IMR-90 (cell line): ENCODE data around the gene TMED6. TPM values are rescaled to one million over a fixed set of nuclear protein-coding genes. Genes with fewer than 3 reads are reported as not detected.

Experiments
- ATAC-seq: fragments of 200-7000 bp; cut with Tn5 transposase; 2 replicates; pipeline ENCODE4 v1.9.1; 2020; ENCODE audit warnings: low read depth, mild to moderate bottlenecking, moderate library complexity
- BruUV-seq: library from RNA; stranded (reverse); fragments of 400-500 nt; replicated peaks from 2 replicates; lab custom pipeline; 2021; lab: Mats Ljungman, UMichigan
- CTCF ChIA-PET: fragments of 300-600 bp; formaldehyde crosslinking; extraction: SDS; loops from one replicate; lab custom pipeline; 2021; ENCODE audit warnings: antibody characterized with exemption; lab: Yijun Ruan, JAX
- POLR2A ChIA-PET: fragments of 300-600 bp; sonication (Branson Sonifier 250); formaldehyde crosslinking; loops from one replicate; lab custom pipeline; 2022; ENCODE audit warnings: antibody characterized with exemption; ENCODE audit not compliant: unreplicated experiment; lab: Charles Lee
- DNase-seq: peaks from one replicate; pipeline ENCODE4 v3.0.0; 2013
- H2AFZ ChIP-seq: replicated peaks from 2 replicates; pipeline ENCODE3; 2013; ENCODE audit warnings: low read length, mild to moderate bottlenecking; ENCODE audit not compliant: poor library complexity
- H2AK5ac ChIP-seq: 2 replicates; pipeline ENCODE4 v1.6.1; 2013; ENCODE audit warnings: low read depth, low read length, inconsistent platforms
- H2AK9ac ChIP-seq: replicated peaks from 2 replicates; pipeline ENCODE3; 2013; ENCODE audit warnings: mild to moderate bottlenecking, low read depth, low read length, moderate library complexity; ENCODE audit not compliant: poor library complexity
- H2BK120ac ChIP-seq: 2 replicates; pipeline ENCODE4 v1.6.1; 2013; ENCODE audit warnings: low read depth, low read length, inconsistent platforms
- H2BK15ac ChIP-seq: 3 replicates; pipeline ENCODE4 v1.6.1; 2013; ENCODE audit warnings: low read depth, low read length, inconsistent platforms
- H2BK20ac ChIP-seq: 2 replicates; pipeline ENCODE4 v1.6.1; 2013; ENCODE audit warnings: low read depth, mild to moderate bottlenecking, inconsistent platforms, low read length, moderate library complexity
- H2BK5ac ChIP-seq: 2 replicates; pipeline ENCODE4 v1.6.1; 2013; ENCODE audit warnings: mild to moderate bottlenecking, low read depth, low read length, inconsistent platforms; ENCODE audit not compliant: poor library complexity, severe bottlenecking
- H3K14ac ChIP-seq: replicated peaks from 2 replicates; pipeline ENCODE4 v1.6.1; 2013; ENCODE audit warnings: low read depth, low read length, inconsistent platforms
- H3K18ac ChIP-seq: 2 replicates; pipeline ENCODE4 v1.6.1; 2013; ENCODE audit warnings: low read depth, low read length, control low read depth
- H3K23ac ChIP-seq: 2 replicates; pipeline ENCODE4 v1.6.1; 2013; ENCODE audit warnings: low read depth, low read length, inconsistent platforms
- H3K27ac ChIP-seq: 2 replicates; pipeline ENCODE4 v1.5.1; 2013; ENCODE audit warnings: mild to moderate bottlenecking, control low read depth, low read length; ENCODE audit not compliant: insufficient read depth
- H3K27me3 ChIP-seq: 2 replicates; pipeline ENCODE4 v1.6.1; 2013; ENCODE audit warnings: low read length; ENCODE audit not compliant: control insufficient read depth, insufficient read depth
- H3K36me3 ChIP-seq: 2 replicates; pipeline ENCODE4 v1.6.1; 2013; ENCODE audit warnings: low read length, mixed read lengths; ENCODE audit not compliant: control insufficient read depth, insufficient read depth
- H3K4ac ChIP-seq: 2 replicates; pipeline ENCODE4 v1.6.1; 2013; ENCODE audit warnings: low read depth, low read length, inconsistent platforms
- H3K4me1 ChIP-seq: 2 replicates; pipeline ENCODE4 v1.6.1; 2013; ENCODE audit warnings: low read length, mixed read lengths; ENCODE audit not compliant: control insufficient read depth, insufficient read depth
- H3K4me2 ChIP-seq: 2 replicates; pipeline ENCODE4 v1.6.1; 2013; ENCODE audit warnings: low read depth, mild to moderate bottlenecking, control low read depth, low read length, moderate library complexity
- H3K4me3 ChIP-seq: 2 replicates; pipeline ENCODE4 v1.5.1; 2013; ENCODE audit warnings: low read depth, mild to moderate bottlenecking, control low read depth, low read length, moderate library complexity; ENCODE audit not compliant: insufficient read depth
- H3K56ac ChIP-seq: 2 replicates; pipeline ENCODE4 v1.6.1; 2013; ENCODE audit warnings: low read length, inconsistent platforms; ENCODE audit not compliant: insufficient read depth; ENCODE audit errors: extremely low read depth
- H3K79me1 ChIP-seq, 2 experiments: 2 replicates each; pipeline ENCODE4 v1.6.1; 2013; ENCODE audit warnings: low read length in 2 of 2, inconsistent platforms in 1 of 2, low read depth in 1 of 2
- H3K9ac ChIP-seq: 2 replicates; pipeline ENCODE4 v1.6.1; 2013; ENCODE audit warnings: low read depth, low read length, control low read depth
- H3K9me1 ChIP-seq: 2 replicates; pipeline ENCODE4 v1.6.1; 2013; ENCODE audit warnings: low read length, inconsistent platforms; ENCODE audit not compliant: insufficient read depth
- H3K9me3 ChIP-seq: 2 replicates; pipeline ENCODE4 v1.6.1; 2013; ENCODE audit warnings: low read length; ENCODE audit not compliant: control insufficient read depth, insufficient read depth
- H4K20me1 ChIP-seq: 2 replicates; pipeline ENCODE4 v1.6.1; 2013; ENCODE audit warnings: low read length, inconsistent platforms; ENCODE audit not compliant: insufficient read depth
- H4K5ac ChIP-seq: 2 replicates; pipeline ENCODE4 v1.6.1; 2013; ENCODE audit warnings: mild to moderate bottlenecking, low read depth, low read length, control low read depth
- H4K8ac ChIP-seq, 2 experiments: 2 replicates each; pipeline ENCODE4 v1.6.1; 2013; ENCODE audit warnings: low read depth in 2 of 2, low read length in 2 of 2, control low read depth in 1 of 2, inconsistent platforms in 1 of 2
- H4K91ac ChIP-seq: 2 replicates; pipeline ENCODE4 v1.6.1; 2013; ENCODE audit warnings: low read depth, low read length, inconsistent platforms; ENCODE audit not compliant: insufficient read depth
- BHLHE40 ChIP-seq: fragments of 150-350 bp; IDR thresholded peaks from 2 replicates; pipeline ENCODE4 v1.6.1; 2016; ENCODE audit warnings: mild to moderate bottlenecking, low read depth, low read length
- CEBPB ChIP-seq: IDR thresholded peaks from 2 replicates; pipeline ENCODE4 v1.6.1; 2012; ENCODE audit warnings: low read depth, low read length, improper control_type of control experiment
- CHD1 ChIP-seq: IDR thresholded peaks from 2 replicates; pipeline ENCODE4 v1.6.1; 2012; ENCODE audit warnings: low read depth, low read length, improper control_type of control experiment
- FOS ChIP-seq: fragments of 150-350 bp; IDR thresholded peaks from 2 replicates; pipeline ENCODE4 v1.6.1; 2016; ENCODE audit warnings: low read depth, low read length
- MAFK ChIP-seq: IDR thresholded peaks from 2 replicates; pipeline ENCODE4 v1.6.1; 2012; ENCODE audit warnings: low read depth, low read length, improper control_type of control experiment
- MAZ ChIP-seq: IDR thresholded peaks from 2 replicates; pipeline ENCODE4 v1.6.1; 2012; ENCODE audit warnings: low read depth, mild to moderate bottlenecking, low read length, improper control_type of control experiment, moderate library complexity, borderline replicate concordance
- MXI1 ChIP-seq: IDR thresholded peaks from 2 replicates; pipeline ENCODE4 v1.6.1; 2012; ENCODE audit warnings: low read depth, mild to moderate bottlenecking, low read length, moderate library complexity, borderline replicate concordance
- NFE2L2 ChIP-seq: fragments of 150-350 bp; IDR thresholded peaks from 2 replicates; pipeline ENCODE4 v1.6.1; 2016; ENCODE audit warnings: low read depth, mild to moderate bottlenecking, low read length
- POLR2A ChIP-seq: IDR thresholded peaks from 2 replicates; pipeline ENCODE4 v1.6.1; 2012; ENCODE audit warnings: mild to moderate bottlenecking, low read depth, low read length
- RAD21 ChIP-seq: IDR thresholded peaks from 2 replicates; pipeline ENCODE4 v1.6.1; 2012; ENCODE audit warnings: low read length, improper control_type of control experiment
- RCOR1 ChIP-seq: IDR thresholded peaks from 2 replicates; pipeline ENCODE4 v1.6.1; 2012; ENCODE audit warnings: mild to moderate bottlenecking, low read length, improper control_type of control experiment; ENCODE audit not compliant: insufficient replicate concordance
- RFX5 ChIP-seq: IDR thresholded peaks from 2 replicates; pipeline ENCODE4 v1.8.0; 2012; ENCODE audit warnings: low read depth, mild to moderate bottlenecking, low read length, moderate library complexity
- SMC3 ChIP-seq: fragments of 150-350 bp; IDR thresholded peaks from 2 replicates; pipeline ENCODE4 v1.6.1; 2016; ENCODE audit warnings: low read depth, mild to moderate bottlenecking, antibody characterized with exemption, low read length, moderate library complexity
- WGBS, 2 experiments: methylation state at CpG; one replicate each; pipeline versions ENCODE4 v1.1.5 to v1.1.7; 2013; ENCODE audit warnings: missing lambda C conversion rate in 2 of 2; ENCODE audit not compliant: insufficient read length in 1 of 2; ENCODE audit errors: extremely low coverage in 2 of 2; 5-methylcytosine and 5-hydroxymethylcytosine counted together
- dilution Hi-C: fragments of 300-500 bp; cut with HindIII; formaldehyde crosslinking; loops from one replicate; pipeline ENCODE4 v1.14.3; 2018; ENCODE audit warnings: low sequenced_read_pairs; ENCODE audit not compliant: unreplicated experiment
- in situ Hi-C: fragments of 300-500 bp; cut with MboI; formaldehyde crosslinking; loops from 3 replicates; pipeline ENCODE4 v1.14.3; 2019; ENCODE audit warnings: low sequenced_read_pairs, inconsistent platforms, mixed read lengths
- intact Hi-C: fragments of 100-400 bp; cut with micrococcal nuclease; formaldehyde crosslinking; loops from 2 replicates; pipeline ENCODE4 v1.10.0; 2022
- polyA plus RNA-seq, 3 experiments: library from polyadenylated mRNA; depleted of rRNA; stranded (reverse); fragments of >200 nt; gene quantifications; 2 replicates each; pipeline ENCODE4 v1.2.3, GENCODE V29; 2012; ENCODE audit warnings: low replicate concordance in 1 of 3
- total RNA-seq: library from RNA; depleted of rRNA; stranded (reverse); fragments of >200 nt; gene quantifications from 2 replicates; pipeline ENCODE4 v1.2.3, GENCODE V29; 2012
- TF ChIP-seq, protein P1 (sequence below): fragments of 150-350 bp; IDR thresholded peaks from 2 replicates; pipeline ENCODE4 v1.6.1; 2017; ENCODE audit warnings: mild to moderate bottlenecking, antibody characterized with exemption, low read length, low read depth
- TF ChIP-seq, protein P2 (sequence below): fragments of 150-350 bp; IDR thresholded peaks from 2 replicates; pipeline ENCODE4 v1.6.1; 2016; ENCODE audit warnings: low read depth, mild to moderate bottlenecking, low read length, moderate library complexity, borderline replicate concordance
- TF ChIP-seq, protein P3 (sequence below): conservative IDR thresholded peaks from 2 replicates; pipeline ENCODE4 v1.5.1; 2012; ENCODE audit warnings: mild to moderate bottlenecking, low read depth, low read length, improper control_type of control experiment

Gene TMED6
- total and polyA plus RNA-seq, 2 of the 4 experiments (the other 2 are of a cell fraction), result 0.10 TPM; not detected in 1

DNA sequence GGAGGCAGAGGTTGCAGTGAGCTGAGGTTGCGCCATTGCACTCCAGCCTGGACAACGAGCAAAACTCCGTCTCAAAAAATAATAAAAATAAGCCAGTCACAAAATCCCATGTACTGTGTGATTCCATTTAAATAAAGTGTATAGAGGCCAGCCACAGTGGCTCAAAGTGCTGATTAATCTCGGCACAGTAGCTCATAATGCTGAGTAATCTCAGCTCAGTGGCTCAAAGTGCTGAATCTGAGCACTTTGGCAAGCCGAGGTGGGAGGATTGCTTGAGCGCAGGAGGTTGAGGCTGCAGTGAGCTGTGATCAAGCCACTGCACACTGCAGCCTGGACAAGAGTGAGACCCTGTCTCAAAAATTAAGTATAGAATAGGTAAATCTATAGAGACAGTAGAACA is 4.9 kb downstream of the TMED6 start:
- WGBS, 2 experiments, result 100% methylated on average over 3 of the region's 6 CpGs; no CpG with 5 or more reads in 1 of the 2 experiments
- no peak overlapping the region for H2BK5ac ChIP-seq
- intact Hi-C loops (no loop called here), dilution Hi-C loops (no loop called here), in situ Hi-C loops (no loop called here)
- no peak overlapping the region for H2AK5ac ChIP-seq
- no TSS peak for BruUV-seq
- no peak overlapping the region for H3K56ac ChIP-seq
- H3K4me2 ChIP-seq, result no peak overlapping the region
- no peak overlapping the region for H3K9ac ChIP-seq
- H3K79me1 ChIP-seq, result peaks cover 0 to 8% of the 10 kb centered on the region in 2 experiments; a peak in 2 of 4 replicates
- ChIA-PET CTCF (interaction anchor here (0.6 kb wide), 1 partner anchor 220 kb away, joined by 3 read pairs; no protein-coding TSS in a partner anchor), POLR2A (no interaction called here)
- H2BK15ac ChIP-seq, result no peak overlapping the region
- no peaks in the 10 kb centered on the region for H3K9me3 ChIP-seq
- no peaks in the 10 kb centered on the region for H4K20me1 ChIP-seq
- TF ChIP-seq NFE2L2 (no peak), BHLHE40 (no peak), MAZ (no peak), CEBPB (no peak), SMC3 (no peak), CHD1 (no peak), POLR2A (no peak), MXI1 (no peak), RFX5 (no peak), FOS (no peak), RAD21 (no peak), MAFK (no peak), RCOR1 (no peak)
- TF ChIP-seq, protein P1, sequence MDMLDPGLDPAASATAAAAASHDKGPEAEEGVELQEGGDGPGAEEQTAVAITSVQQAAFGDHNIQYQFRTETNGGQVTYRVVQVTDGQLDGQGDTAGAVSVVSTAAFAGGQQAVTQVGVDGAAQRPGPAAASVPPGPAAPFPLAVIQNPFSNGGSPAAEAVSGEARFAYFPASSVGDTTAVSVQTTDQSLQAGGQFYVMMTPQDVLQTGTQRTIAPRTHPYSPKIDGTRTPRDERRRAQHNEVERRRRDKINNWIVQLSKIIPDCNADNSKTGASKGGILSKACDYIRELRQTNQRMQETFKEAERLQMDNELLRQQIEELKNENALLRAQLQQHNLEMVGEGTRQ, result no peak
- TF ChIP-seq, protein P2, sequence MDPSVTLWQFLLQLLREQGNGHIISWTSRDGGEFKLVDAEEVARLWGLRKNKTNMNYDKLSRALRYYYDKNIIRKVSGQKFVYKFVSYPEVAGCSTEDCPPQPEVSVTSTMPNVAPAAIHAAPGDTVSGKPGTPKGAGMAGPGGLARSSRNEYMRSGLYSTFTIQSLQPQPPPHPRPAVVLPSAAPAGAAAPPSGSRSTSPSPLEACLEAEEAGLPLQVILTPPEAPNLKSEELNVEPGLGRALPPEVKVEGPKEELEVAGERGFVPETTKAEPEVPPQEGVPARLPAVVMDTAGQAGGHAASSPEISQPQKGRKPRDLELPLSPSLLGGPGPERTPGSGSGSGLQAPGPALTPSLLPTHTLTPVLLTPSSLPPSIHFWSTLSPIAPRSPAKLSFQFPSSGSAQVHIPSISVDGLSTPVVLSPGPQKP, result no peak
- TF ChIP-seq, protein P3, sequence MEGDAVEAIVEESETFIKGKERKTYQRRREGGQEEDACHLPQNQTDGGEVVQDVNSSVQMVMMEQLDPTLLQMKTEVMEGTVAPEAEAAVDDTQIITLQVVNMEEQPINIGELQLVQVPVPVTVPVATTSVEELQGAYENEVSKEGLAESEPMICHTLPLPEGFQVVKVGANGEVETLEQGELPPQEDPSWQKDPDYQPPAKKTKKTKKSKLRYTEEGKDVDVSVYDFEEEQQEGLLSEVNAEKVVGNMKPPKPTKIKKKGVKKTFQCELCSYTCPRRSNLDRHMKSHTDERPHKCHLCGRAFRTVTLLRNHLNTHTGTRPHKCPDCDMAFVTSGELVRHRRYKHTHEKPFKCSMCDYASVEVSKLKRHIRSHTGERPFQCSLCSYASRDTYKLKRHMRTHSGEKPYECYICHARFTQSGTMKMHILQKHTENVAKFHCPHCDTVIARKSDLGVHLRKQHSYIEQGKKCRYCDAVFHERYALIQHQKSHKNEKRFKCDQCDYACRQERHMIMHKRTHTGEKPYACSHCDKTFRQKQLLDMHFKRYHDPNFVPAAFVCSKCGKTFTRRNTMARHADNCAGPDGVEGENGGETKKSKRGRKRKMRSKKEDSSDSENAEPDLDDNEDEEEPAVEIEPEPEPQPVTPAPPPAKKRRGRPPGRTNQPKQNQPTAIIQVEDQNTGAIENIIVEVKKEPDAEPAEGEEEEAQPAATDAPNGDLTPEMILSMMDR, result no peak
- no peak overlapping the region for H3K27ac ChIP-seq
- ATAC-seq, result no peak
- H3K4ac ChIP-seq, result no peak overlapping the region
- no peak overlapping the region for H2BK20ac ChIP-seq
- DNase-seq, result no peak
- H3K14ac ChIP-seq, result no peak overlapping the region
- no peak overlapping the region for H4K91ac ChIP-seq
- H3K23ac ChIP-seq, result no peak overlapping the region
- H2AFZ ChIP-seq, result no peak overlapping the region
- H3K4me1 ChIP-seq, result peaks cover 2% of the 10 kb centered on the region; the same call in 1 of the 2 replicates
- no peak overlapping the region for H2AK9ac ChIP-seq
- H3K36me3 ChIP-seq, result peaks cover 11% of the 10 kb centered on the region
- no peaks in the 10 kb centered on the region for H3K27me3 ChIP-seq
- no peak overlapping the region for H2BK120ac ChIP-seq
- peaks cover 3% of the 10 kb centered on the region; the same call in 1 of the 2 replicates for H3K9me1 ChIP-seq
- H3K18ac ChIP-seq, result no peak overlapping the region
- no peak overlapping the region for H4K5ac ChIP-seq
- no peak overlapping the region for H4K8ac ChIP-seq
- no peak overlapping the region for H3K4me3 ChIP-seq
